ENCODE results near the gene C17orf113.

DNA sequence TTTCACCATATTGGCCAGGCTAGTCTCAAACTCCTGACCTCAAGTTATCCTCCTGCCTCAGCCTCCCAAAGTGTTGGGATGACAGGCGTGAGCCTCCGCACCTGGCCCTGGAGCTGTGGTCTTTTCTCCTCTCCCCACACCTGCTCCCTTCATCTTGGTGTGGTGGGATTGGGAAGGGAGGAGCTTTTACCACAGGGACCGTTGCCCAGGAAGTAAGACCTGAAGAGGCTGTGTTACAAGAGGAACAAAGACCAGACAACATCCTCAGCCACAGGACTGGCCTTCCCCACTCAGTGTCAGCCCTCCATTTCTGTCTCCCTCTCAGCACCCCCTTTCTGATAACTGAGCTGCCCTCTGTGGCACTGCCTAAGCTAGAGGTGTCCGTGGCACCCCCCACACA, 9.4 kb upstream of the C17orf113 start:
- no peak for TF ChIP-seq POLR2AphosphoS5 (IDR thresholded peaks at IDR 0.05; ENCODE audit: low read depth, low read length)
- TF ChIP-seq, protein P1, sequence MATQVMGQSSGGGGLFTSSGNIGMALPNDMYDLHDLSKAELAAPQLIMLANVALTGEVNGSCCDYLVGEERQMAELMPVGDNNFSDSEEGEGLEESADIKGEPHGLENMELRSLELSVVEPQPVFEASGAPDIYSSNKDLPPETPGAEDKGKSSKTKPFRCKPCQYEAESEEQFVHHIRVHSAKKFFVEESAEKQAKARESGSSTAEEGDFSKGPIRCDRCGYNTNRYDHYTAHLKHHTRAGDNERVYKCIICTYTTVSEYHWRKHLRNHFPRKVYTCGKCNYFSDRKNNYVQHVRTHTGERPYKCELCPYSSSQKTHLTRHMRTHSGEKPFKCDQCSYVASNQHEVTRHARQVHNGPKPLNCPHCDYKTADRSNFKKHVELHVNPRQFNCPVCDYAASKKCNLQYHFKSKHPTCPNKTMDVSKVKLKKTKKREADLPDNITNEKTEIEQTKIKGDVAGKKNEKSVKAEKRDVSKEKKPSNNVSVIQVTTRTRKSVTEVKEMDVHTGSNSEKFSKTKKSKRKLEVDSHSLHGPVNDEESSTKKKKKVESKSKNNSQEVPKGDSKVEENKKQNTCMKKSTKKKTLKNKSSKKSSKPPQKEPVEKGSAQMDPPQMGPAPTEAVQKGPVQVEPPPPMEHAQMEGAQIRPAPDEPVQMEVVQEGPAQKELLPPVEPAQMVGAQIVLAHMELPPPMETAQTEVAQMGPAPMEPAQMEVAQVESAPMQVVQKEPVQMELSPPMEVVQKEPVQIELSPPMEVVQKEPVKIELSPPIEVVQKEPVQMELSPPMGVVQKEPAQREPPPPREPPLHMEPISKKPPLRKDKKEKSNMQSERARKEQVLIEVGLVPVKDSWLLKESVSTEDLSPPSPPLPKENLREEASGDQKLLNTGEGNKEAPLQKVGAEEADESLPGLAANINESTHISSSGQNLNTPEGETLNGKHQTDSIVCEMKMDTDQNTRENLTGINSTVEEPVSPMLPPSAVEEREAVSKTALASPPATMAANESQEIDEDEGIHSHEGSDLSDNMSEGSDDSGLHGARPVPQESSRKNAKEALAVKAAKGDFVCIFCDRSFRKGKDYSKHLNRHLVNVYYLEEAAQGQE (IDR thresholded peaks at IDR 0.05; ENCODE audit: low read depth): no peak
- TF ChIP-seq EZH2phosphoT487 (IDR thresholded peaks at IDR 0.05; ENCODE audit: borderline replicate concordance): no peak
- TF ChIP-seq SP1 (IDR thresholded peaks at IDR 0.05; ENCODE audit: low read depth): no peak
- TF ChIP-seq POLR2A (IDR thresholded peaks at IDR 0.05; ENCODE audit: borderline replicate concordance, extremely low read depth, insufficient read depth, insufficient read length): no peak

All from HCT116 (cell line).